Pancreas (tissue), 10 donors: ENCODE measurements around the gene EDIL3. TPM values are rescaled to one million over a fixed set of nuclear protein-coding genes. Genes with fewer than 3 reads are reported as not detected.

Experiments
- ATAC-seq, 4 donors: fragments of 200-7000 bp; cut with Tn5 transposase; one replicate each; pipeline versions ENCODE4 v1.8.0 to v1.9.1; 2020; ENCODE audit warnings: mild to moderate bottlenecking in 4 of 4, moderate library complexity in 4 of 4
- DNase-seq, 6 donors: peaks; one replicate each; pipeline ENCODE4 v3.0.0-alpha.2; 2020
- FAIRE-seq: peaks from 2 replicates; lab custom pipeline; 2012; peaks lifted over from hg19 to GRCh38; lab: Jason Lieb, UNC
- H3K27ac ChIP-seq, 4 donors: fragments of 200-600 bp; sonication (generic); 1 replicate in 3 of 4; 2 replicates in 1 of 4; pipeline versions ENCODE4 v1.5.0 to v1.8.0; 2020
- H3K27me3 ChIP-seq, 4 donors: fragments of 200-600 bp; one replicate each; pipeline ENCODE4 v1.8.0; 2021
- H3K36me3 ChIP-seq, 3 donors: fragments of 200-600 bp; sonication (generic) in 1 of 3; one replicate each; pipeline versions ENCODE4 v1.5.0 to v1.8.0; 2020 to 2021
- H3K4me1 ChIP-seq, 3 donors: fragments of 200-600 bp; one replicate each; pipeline ENCODE4 v1.8.0; 2021
- H3K4me3 ChIP-seq, 4 donors: fragments of 200-600 bp; sonication (generic) in 2 of 4; one replicate each; pipeline versions ENCODE4 v1.5.0 to v1.8.0; 2020 to 2021
- H3K9me3 ChIP-seq, 4 donors: fragments of 200-600 bp; one replicate each; pipeline ENCODE4 v1.8.0; 2021
- WGBS, 2 donors: extraction: QIAGEN DNeasy Blood & Tissue Kit; methylation state at CpG; one replicate each; pipeline ENCODE4 v1.1.7; 2013; 5-methylcytosine and 5-hydroxymethylcytosine counted together
- intact Hi-C, 3 donors: fragments of 100-400 bp; cut with DNase I; formaldehyde crosslinking; loops; one replicate each; pipeline versions ENCODE4 v1.11.1 to v1.14.2; 2022
- polyA plus RNA-seq, 2 donors: library from polyadenylated mRNA; stranded (reverse); fragments of 200-250 nt; gene quantifications; one replicate each; pipeline ENCODE4 v1.2.3, GENCODE V29; 2013
- total RNA-seq, 6 donors: library from RNA; stranded (reverse); fragmentation: NEBNext Ultra II Directional in 4 of 6; extraction: Animal tissue kit (Norgen Biotek cat#: 25700) in 4 of 6; gene quantifications; one replicate each; pipeline versions ENCODE4 v1.2.1 to v1.2.4, GENCODE V29; 2021 to 2023
- TF ChIP-seq, protein P1 (sequence below), 4 donors: fragments of 200-600 bp; sonication (generic) in 3 of 4; IDR thresholded peaks; one replicate each; pipeline versions ENCODE4 v1.5.0 to v1.8.0; 2021; ENCODE audit warnings: antibody characterized with exemption in 4 of 4
- donor health status: healthy with polysubstance abuse.
- donor health status: DM: no; HTN: no; CAD: no; lungs with moderate emphysema.
- donor health status: DM: no; HTN: no; CAD: no.
- donor health status: control.
- donor health status: control.
- donor health status: Bipolar disorder and iron deficiency.
- donor health status: DM: yes; HTN: yes; CAD: no.
- donor health status: DM: no; HTN: no; CAD: no.
- donor health status: DM: no; HTN: no; CAD: no.
- donor health status: DM: yes; HTN: yes; CAD: no.

Gene EDIL3
- total and polyA plus RNA-seq, 8 donors, result 0.63 to 9.7 (median 1.7) TPM

DNA sequence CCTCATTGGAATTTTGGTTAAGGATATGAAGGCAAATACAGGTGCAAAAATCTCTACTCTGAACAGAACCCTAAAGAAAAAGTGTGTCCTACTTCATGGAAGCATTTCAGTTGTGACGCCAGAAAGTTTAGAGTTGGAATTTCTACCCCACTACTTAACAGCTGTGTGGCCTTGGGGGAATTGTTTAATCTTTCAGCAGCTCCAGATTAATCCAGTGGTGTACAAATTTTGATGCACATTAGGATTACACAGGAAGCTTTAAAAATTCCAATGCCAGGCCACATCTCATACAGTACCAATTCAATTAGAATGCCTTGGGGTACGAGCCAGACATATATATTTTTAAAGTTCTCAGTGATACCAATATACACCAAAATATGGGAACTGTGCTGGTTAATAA is 266.1 kb downstream of the EDIL3 start:
- Histone ChIP-seq H3K27me3 (no peaks in the 10 kb centered on the region), H3K9me3 (no peaks in the 10 kb centered on the region), H3K36me3 (no peaks in the 10 kb centered on the region), H3K27ac (no peak overlapping the region), H3K4me3 (no peak overlapping the region), H3K4me1 (no peaks in the 10 kb centered on the region)
- no peak for FAIRE-seq
- WGBS, 2 donors, result 49 to 69% methylated on average over 2 of the region's 2 CpGs
- TF ChIP-seq, protein P1, sequence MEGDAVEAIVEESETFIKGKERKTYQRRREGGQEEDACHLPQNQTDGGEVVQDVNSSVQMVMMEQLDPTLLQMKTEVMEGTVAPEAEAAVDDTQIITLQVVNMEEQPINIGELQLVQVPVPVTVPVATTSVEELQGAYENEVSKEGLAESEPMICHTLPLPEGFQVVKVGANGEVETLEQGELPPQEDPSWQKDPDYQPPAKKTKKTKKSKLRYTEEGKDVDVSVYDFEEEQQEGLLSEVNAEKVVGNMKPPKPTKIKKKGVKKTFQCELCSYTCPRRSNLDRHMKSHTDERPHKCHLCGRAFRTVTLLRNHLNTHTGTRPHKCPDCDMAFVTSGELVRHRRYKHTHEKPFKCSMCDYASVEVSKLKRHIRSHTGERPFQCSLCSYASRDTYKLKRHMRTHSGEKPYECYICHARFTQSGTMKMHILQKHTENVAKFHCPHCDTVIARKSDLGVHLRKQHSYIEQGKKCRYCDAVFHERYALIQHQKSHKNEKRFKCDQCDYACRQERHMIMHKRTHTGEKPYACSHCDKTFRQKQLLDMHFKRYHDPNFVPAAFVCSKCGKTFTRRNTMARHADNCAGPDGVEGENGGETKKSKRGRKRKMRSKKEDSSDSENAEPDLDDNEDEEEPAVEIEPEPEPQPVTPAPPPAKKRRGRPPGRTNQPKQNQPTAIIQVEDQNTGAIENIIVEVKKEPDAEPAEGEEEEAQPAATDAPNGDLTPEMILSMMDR (IDR thresholded peaks at IDR 0.05), result no peak
- ATAC-seq, result no peak
- intact Hi-C loops, result no loop called here
- DNase-seq, result no peak

DNA sequence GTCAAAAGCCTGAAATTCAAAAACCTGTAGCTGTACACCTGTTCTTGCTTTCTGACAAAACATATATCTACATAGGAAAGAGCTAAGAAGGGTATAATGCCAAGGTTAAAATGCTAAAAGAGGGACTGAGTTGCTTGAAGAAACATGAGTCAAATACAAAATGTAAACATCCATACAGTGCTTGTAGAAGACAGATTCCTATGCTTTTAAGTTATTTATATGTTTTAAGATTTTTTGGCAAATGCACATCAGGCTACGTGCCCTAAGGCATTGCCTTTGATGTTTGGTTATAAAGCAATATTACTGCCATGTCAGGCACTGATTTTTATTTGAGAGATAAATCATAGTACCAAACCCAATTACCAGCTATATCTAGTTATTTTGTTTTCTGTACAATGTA is 269.0 kb downstream of the EDIL3 start:
- H3K27me3 ChIP-seq, result no peaks in the 10 kb centered on the region
- 53 to 68% methylated on average over 1 of the region's 1 CpG for WGBS, 2 donors
- intact Hi-C loops, result no loop called here
- ATAC-seq (no peak), DNase-seq (no peak), FAIRE-seq (no peak)
- H3K4me1 ChIP-seq, result no peaks in the 10 kb centered on the region
- no peak overlapping the region for H3K4me3 ChIP-seq
- H3K27ac ChIP-seq, result no peak overlapping the region
- H3K9me3 ChIP-seq, result no peaks in the 10 kb centered on the region
- TF ChIP-seq, protein P1 (IDR thresholded peaks at IDR 0.05), result no peak
- H3K36me3 ChIP-seq, result no peaks in the 10 kb centered on the region

DNA sequence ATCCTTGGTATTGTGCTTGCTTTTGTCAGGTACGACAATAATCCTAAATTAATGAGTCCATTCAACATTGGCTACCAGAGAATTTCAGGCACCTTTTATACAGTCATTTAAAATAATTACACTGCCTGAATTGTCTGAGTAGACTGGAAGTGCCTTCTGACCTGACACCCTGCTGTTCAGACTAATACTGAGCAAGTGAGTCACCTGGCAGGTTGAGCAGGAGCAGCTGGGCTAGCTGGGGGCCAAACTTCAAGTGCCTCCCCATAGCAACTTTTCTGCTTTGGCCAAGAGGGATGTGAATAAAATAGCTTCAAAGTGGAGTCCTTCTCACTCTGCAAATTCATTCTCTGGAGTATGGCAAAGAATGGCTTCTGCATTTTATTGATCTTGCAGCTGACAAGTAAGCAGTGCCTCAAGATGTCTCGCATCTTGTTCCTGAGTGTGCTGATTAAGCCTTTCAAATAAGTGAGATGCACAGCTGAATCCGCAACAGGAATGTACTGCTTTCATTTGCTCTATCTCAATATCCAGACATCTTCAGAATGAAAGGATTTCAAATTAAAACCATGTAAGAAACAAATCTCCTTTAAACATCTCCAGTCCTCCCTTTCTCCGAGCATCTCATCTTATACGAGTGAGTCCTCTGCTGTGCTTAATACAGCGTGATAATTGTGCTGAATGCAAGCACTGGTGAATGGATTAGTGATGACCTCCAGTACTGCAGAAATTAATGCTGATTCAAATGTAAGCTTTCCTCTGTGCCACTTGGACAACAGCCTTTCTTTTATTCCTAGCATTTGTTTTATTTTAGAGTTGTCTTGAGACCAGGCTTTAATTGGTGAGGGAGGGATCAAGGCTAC is 271.2 kb downstream of the EDIL3 start:
- Histone ChIP-seq H3K27me3 (no peaks in the 10 kb centered on the region), H3K9me3 (no peaks in the 10 kb centered on the region), H3K36me3 (no peaks in the 10 kb centered on the region), H3K27ac (no peak overlapping the region), H3K4me1 (no peaks in the 10 kb centered on the region), H3K4me3 (no peak overlapping the region)
- 46 to 56% methylated on average over 6 of the region's 6 CpGs for WGBS, 2 donors
- no peak for FAIRE-seq
- intact Hi-C loops, result no loop called here
- peak in 2 of 4 donors; percentile 41 to 53 for ATAC-seq
- TF ChIP-seq, protein P1 (IDR thresholded peaks at IDR 0.05), result no peak
- no peak for DNase-seq

DNA sequence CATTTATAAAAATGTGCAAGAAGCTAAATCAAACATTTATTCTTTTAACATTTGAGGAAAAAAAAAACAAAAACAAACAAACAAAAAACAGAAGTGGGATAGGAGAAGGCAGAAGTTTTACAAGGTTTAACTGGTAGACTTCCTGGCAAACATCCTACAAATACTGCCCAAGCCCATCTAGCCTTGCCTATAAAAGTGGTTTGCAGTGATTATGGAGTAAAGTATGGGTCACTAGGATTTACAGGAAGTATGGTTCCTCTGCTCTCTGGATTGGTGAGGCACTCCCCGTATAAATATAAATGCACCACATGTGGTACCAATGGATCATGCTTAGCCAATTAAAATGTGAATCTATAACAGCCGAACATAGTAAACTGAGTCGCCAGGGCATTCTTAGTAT is 291.9 kb downstream of the EDIL3 start:
- ATAC-seq, result no peak
- no peak for DNase-seq
- H3K36me3 ChIP-seq, result no peaks in the 10 kb centered on the region
- H3K9me3 ChIP-seq, result no peaks in the 10 kb centered on the region
- 66 to 89% methylated on average over 3 of the region's 3 CpGs for WGBS, 2 donors
- H3K27ac ChIP-seq, result no peak overlapping the region
- H3K4me3 ChIP-seq, result no peak overlapping the region
- TF ChIP-seq, protein P1 (IDR thresholded peaks at IDR 0.05), result no peak
- intact Hi-C loops, result no loop called here
- H3K4me1 ChIP-seq, result no peaks in the 10 kb centered on the region
- FAIRE-seq, result no peak
- no peaks in the 10 kb centered on the region for H3K27me3 ChIP-seq
